ENCODE results near the gene RAPGEF1. TPM values are rescaled to one million over a fixed set of nuclear protein-coding genes. Genes with fewer than 3 reads are reported as not detected.

The RAPGEF1 gene
- total RNA-seq, 4 donors from 2014 or later = 32.0 to 57.3 (median 38.9) TPM

DNA sequence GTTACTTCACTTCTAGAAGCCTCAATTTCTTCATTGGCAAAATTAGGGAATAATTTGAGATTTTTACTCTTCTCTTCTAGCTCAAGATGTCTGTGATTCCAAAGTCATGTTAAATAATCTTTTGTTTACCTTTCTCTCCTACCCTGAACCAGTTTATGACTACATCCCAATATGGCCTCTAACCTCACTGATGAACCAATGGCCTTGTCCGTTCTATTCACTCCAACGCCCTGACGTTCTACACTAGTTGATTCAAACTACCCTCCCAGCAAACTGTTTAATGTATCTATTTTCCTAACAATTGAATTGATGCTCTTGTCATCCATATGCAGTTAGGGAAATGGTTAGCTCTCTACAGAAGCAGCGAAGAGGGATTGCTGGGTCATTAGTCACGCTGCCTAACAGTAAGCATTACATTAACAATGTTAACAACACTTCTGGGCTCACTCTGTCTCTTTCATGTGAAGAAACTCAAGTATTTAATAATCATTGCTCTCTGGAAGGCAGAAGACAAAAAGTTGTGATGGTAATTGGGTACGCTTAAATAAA, 38.0 kb downstream of the RAPGEF1 start:
- Histone ChIP-seq H3K9me3 (no peaks in the 10 kb centered on the region), H3K27ac (no peak overlapping the region), H3K36me3 (no peaks in the 10 kb centered on the region), H3K4me3 (no peak overlapping the region), H3K4me1 (peaks cover 0 to 48% (median 41%) of the 10 kb centered on the region in 4 donors), H3K27me3 (no peaks in the 10 kb centered on the region)
- no peak for TF ChIP-seq EP300 (IDR thresholded peaks at IDR 0.05)
- TF ChIP-seq POLR2A (IDR thresholded peaks at IDR 0.05) = no peak
- TF ChIP-seq CTCF (IDR thresholded peaks at IDR 0.05) = no peak
- no peak for DNase-seq (ENCODE audit: low spot score in 2 of 2)
- WGBS, 2 donors = 85 to 87% methylated on average over 6 of the region's 6 CpGs

- no peak overlapping the region for H3K4me3 ChIP-seq
- no peaks in the 10 kb centered on the region for H3K36me3 ChIP-seq
- no peaks in the 10 kb centered on the region for H3K9me3 ChIP-seq
- H3K27me3 ChIP-seq = no peaks in the 10 kb centered on the region
- peaks cover 0 to 47% (median 37%) of the 10 kb centered on the region in 4 donors for H3K4me1 ChIP-seq
- no peak for DNase-seq (ENCODE audit: low spot score in 2 of 2)
- 91 to 94% methylated on average over 1 of the region's 1 CpG for WGBS, 2 donors
- H3K27ac ChIP-seq = no peak overlapping the region
- TF ChIP-seq CTCF (IDR thresholded peaks at IDR 0.05) = no peak
These were observed 38.5 kb downstream of the RAPGEF1 start for GRCh38 chr9:131701436-131701781.

DNA sequence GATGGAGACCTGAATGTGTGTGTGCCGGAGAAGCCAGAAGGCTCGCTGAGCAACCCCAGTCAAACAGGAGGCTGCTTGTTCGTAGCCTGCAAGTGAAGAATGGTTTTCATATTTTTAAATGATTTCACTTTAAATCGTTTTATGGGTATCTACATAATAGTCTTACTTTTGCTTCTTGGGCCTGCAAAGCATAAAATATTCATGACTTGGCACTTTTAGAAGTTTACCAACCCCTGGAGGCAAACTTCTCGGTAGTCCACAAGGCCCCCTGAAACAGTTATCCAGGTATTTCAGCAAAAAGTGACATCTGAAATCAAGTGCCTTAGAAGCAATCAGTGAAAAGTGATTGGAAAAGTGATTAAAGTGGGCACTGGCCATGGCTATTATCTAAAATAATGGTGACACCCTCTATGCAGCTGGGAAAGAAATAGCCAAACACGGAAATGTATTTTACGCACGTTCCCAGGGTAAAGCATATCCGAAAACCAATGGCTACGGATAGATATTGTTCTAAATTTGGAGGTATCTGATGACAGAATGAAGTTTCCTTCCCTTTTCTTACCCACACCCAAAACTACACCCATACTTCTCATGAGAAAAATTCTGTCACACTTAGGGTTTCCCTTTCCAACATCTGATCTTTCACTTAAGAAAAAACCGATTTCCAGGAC, 39.0 kb downstream of the RAPGEF1 start:
- WGBS, 2 donors = 78 to 79% methylated on average over 11 of the region's 11 CpGs
- Histone ChIP-seq H3K27ac (no peak overlapping the region), H3K27me3 (no peaks in the 10 kb centered on the region), H3K4me1 (peaks cover 0 to 42% (median 34%) of the 10 kb centered on the region in 4 donors), H3K9me3 (no peaks in the 10 kb centered on the region), H3K36me3 (no peaks in the 10 kb centered on the region), H3K4me3 (no peak overlapping the region)
- no peak for TF ChIP-seq CTCF (IDR thresholded peaks at IDR 0.05)
- peak in 1 of 2 donors; percentile 22 for TF ChIP-seq EP300 (IDR thresholded peaks at IDR 0.05)
- no peak for DNase-seq (ENCODE audit: low spot score in 2 of 2)

DNA sequence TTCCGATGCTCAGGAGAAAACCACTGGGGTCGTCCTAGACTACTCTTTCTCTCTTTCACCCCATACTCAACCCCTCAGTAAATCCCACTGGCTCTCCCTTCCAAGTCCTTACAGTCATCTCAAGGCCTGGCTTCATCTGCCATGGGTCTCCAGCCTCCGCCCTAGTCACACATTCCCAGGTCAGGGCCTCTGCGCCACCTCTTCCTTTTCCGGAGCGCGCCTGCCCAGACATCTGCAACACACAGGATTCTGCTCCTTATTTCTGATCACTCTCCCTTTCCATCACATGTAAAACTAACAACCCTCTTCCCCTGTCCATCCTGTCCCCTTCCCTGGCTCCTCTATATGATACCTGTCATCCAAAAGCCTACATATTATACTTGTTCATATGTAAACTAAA, 39.8 kb downstream of the RAPGEF1 start:
- WGBS, 2 donors = 89 to 92% methylated on average over 7 of the region's 7 CpGs
- H3K4me3 ChIP-seq = no peak overlapping the region
- H3K27me3 ChIP-seq = no peaks in the 10 kb centered on the region
- H3K4me1 ChIP-seq = peaks cover 0 to 40% (median 31%) of the 10 kb centered on the region in 4 donors
- H3K9me3 ChIP-seq = no peaks in the 10 kb centered on the region
- no peak for TF ChIP-seq POLR2A (IDR thresholded peaks at IDR 0.05)
- TF ChIP-seq EP300 (IDR thresholded peaks at IDR 0.05) = no peak
- TF ChIP-seq CTCF (IDR thresholded peaks at IDR 0.05) = no peak
- H3K27ac ChIP-seq = peak overlapping the region in 1 of 4 donors; percentile 66
- H3K36me3 ChIP-seq = no peaks in the 10 kb centered on the region
- no peak for DNase-seq (ENCODE audit: low spot score in 2 of 2)

DNA sequence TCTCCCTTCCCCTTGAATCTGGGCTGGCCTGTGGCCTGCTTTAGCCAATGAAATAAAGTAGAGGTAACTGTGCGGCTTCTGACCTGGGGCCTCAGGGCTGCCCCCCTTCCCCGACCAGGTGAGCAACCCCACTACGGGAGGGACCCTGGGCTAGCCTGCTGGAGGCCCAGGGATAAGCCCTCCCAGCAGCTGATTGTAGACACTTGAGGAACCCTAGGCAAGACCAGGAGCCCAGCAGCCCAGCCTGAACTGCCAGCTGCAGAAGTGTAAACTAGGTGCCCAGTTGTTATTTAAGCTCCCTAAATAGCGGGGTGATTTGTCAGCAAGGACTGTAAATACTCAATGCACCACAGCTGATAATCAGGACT, 41.3 kb downstream of the RAPGEF1 start:
- Histone ChIP-seq H3K4me1 (peaks cover 0 to 30% (median 21%) of the 10 kb centered on the region in 4 donors), H3K36me3 (no peaks in the 10 kb centered on the region), H3K27me3 (no peaks in the 10 kb centered on the region), H3K9me3 (no peaks in the 10 kb centered on the region), H3K27ac (peak overlapping the region in 2 of 4 donors; percentile 64 to 76), H3K4me3 (no peak overlapping the region)
- 73 to 100% methylated on average over 3 to 4 of the region's 4 CpGs for WGBS, 2 donors
- TF ChIP-seq EP300 (IDR thresholded peaks at IDR 0.05) (no peak), CTCF (IDR thresholded peaks at IDR 0.05) (no peak), POLR2A (IDR thresholded peaks at IDR 0.05) (no peak)
- DNase-seq (ENCODE audit: low spot score in 2 of 2) = no peak

Measured in tibial nerve (tissue), 4 donors.